ENCODE data around the gene THSD4. TPM values are rescaled to one million over a fixed set of nuclear protein-coding genes. Genes with fewer than 3 reads are reported as not detected.
"Not testable (repeated sequence)": the region's sequence is repeated elsewhere in the genome, so short reads cannot be mapped to it uniquely, and the experiment has no call there.

The THSD4 gene
- total and polyA plus RNA-seq, 7 donors, result 0.21 to 3.1 (median 1.8) TPM

DNA sequence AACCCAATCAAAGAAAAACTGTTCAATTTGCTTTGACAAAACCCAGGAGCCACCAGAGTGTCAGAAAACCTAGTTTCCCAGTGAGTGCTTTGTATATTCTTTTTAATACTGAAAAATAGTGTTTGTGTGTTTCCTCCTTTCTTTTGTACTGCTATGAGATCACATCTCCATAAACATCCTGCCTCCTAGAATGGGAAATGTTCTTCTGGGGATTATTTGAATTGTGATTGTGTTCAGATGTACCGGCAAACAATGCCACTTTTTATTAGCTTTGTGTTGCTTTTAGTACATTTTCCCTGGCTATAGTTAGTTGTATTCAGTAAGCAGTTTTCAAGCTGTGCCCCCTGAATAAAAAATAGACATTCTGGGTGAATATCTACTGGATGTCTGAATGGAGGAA is 547.0 kb downstream of the THSD4 start:
- no peak for DNase-seq
- intact Hi-C loops (cut with DNase I), result no loop called here

DNA sequence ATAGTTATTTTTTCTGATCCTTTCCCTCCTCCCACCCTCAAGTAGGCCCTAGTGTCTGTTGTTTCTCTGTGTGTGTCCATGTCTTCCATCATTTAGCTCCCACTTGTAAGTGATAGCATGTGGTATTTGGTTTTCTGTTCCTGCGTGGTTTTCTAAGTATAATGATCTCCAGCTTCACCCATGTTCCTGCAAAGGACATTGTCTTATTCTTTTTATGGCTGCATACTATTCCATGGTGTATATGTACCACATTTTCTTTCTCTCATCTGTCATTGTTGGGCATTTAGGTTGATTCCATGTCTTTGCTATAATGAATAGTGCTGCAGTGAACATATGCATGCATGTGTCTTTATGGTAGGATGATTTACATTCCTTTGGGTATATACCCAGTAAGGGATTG is 549.4 kb downstream of the THSD4 start:
- WGBS, 3 donors, result 94 to 100% (median 96%) methylated on average over 1 of the region's 1 CpG
- H3K27me3 ChIP-seq (ENCODE audit: insufficient read depth in 3 of 3, low read length in 2 of 3), result no peaks in the 10 kb centered on the region
- intact Hi-C loops (cut with DNase I), result no loop called here
- no peaks in the 10 kb centered on the region for H3K4me1 ChIP-seq
- no peaks in the 10 kb centered on the region for H3K9me3 ChIP-seq
- TF ChIP-seq, protein P1, sequence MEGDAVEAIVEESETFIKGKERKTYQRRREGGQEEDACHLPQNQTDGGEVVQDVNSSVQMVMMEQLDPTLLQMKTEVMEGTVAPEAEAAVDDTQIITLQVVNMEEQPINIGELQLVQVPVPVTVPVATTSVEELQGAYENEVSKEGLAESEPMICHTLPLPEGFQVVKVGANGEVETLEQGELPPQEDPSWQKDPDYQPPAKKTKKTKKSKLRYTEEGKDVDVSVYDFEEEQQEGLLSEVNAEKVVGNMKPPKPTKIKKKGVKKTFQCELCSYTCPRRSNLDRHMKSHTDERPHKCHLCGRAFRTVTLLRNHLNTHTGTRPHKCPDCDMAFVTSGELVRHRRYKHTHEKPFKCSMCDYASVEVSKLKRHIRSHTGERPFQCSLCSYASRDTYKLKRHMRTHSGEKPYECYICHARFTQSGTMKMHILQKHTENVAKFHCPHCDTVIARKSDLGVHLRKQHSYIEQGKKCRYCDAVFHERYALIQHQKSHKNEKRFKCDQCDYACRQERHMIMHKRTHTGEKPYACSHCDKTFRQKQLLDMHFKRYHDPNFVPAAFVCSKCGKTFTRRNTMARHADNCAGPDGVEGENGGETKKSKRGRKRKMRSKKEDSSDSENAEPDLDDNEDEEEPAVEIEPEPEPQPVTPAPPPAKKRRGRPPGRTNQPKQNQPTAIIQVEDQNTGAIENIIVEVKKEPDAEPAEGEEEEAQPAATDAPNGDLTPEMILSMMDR (IDR thresholded peaks at IDR 0.05), result no peak
- no peak for DNase-seq
- H3K27ac ChIP-seq, result no peak overlapping the region
- no peaks in the 10 kb centered on the region for H3K36me3 ChIP-seq (ENCODE audit: insufficient read depth in 1 of 2, low read depth in 1 of 2)
- no peak for ATAC-seq
- H3K4me3 ChIP-seq, result no peak overlapping the region

More for the DNA sequence above, 547.0 kb downstream of the THSD4 start:
- 70 to 71% (median 71%) methylated on average over 1 of the region's 1 CpG for WGBS, 3 donors
- Histone ChIP-seq H3K27me3 (ENCODE audit: insufficient read depth in 3 of 3, low read length in 2 of 3) (no peaks in the 10 kb centered on the region), H3K27ac (no peak overlapping the region), H3K9me3 (no peaks in the 10 kb centered on the region), H3K36me3 (ENCODE audit: insufficient read depth in 1 of 2, low read depth in 1 of 2) (no peaks in the 10 kb centered on the region), H3K4me1 (peaks cover 5% of the 10 kb centered on the region), H3K4me3 (no peak overlapping the region)
- ATAC-seq, result no peak
- TF ChIP-seq, protein P1 (IDR thresholded peaks at IDR 0.05), result no peak

DNA sequence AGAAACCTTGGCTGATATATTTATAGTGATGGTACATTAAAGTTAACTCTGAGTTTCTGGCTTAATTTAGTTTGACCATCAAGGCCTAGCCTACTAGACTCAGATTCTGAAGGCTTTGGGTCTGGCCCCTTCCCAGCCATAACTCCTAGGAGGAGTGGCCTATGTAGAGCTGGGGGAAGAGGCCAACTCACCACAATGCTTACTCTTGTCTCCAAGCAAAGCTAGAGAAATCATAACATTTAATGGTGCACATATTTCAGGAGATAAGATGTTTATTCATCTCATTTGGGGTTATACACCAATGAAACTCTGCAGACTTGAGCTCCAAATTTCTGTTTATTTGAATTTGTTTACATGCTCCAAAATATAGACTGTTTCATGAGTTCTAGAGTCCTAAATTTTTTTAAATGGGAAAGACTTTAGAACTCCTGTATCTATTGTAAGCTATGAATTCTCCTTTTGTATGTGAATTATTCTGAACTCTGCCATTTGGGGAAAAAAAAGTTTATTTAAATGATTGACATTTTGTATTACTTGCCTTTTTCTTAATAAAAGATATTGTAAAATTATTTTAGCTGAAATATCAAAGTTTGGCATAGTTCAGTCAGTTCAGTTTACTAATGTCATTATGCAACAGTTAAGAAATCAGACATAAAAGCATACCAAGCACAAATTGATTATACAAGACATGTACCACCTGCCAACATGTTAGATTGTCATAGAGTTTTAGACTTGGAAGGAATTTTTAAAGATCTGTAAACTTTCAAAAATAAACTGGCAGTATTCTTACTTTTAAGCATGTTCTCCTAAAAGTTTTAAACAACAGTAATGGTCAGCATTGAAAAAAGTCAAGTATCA is 551.7 kb downstream of the THSD4 start:
- intact Hi-C loops (cut with DNase I), result no loop called here
- Histone ChIP-seq H3K9me3 (no peaks in the 10 kb centered on the region), H3K27ac (no peak overlapping the region), H3K36me3 (ENCODE audit: insufficient read depth in 1 of 2, low read depth in 1 of 2) (no peaks in the 10 kb centered on the region), H3K4me3 (no peak overlapping the region), H3K27me3 (ENCODE audit: insufficient read depth in 3 of 3, low read length in 2 of 3) (no peaks in the 10 kb centered on the region), H3K4me1 (no peaks in the 10 kb centered on the region)
- DNase-seq, result no peak
- TF ChIP-seq, protein P1 (IDR thresholded peaks at IDR 0.05), result no peak
- ATAC-seq, result no peak

DNA sequence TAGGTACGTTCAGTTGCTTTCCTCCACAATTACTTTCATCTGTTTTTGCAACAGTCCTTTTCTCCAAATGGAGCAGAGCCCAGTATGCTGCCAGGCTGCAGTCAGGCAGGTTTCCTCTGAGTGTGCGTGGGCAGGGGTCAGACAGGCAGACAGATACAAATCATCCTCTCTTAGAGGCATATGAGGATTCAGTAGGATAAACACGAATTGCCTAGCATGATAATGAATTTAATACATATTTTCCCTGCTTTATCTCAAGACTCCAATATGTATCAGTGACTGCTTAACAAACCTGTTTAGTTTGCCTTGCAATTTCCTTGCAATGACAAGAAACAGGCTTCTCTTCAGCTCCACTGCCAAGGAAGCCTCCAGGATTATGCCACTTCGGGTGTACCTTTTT is 554.4 kb downstream of the THSD4 start:
- Histone ChIP-seq H3K9me3 (no peaks in the 10 kb centered on the region), H3K36me3 (ENCODE audit: insufficient read depth in 1 of 2, low read depth in 1 of 2) (no peaks in the 10 kb centered on the region), H3K4me3 (no peak overlapping the region), H3K27ac (no peak overlapping the region), H3K4me1 (no peaks in the 10 kb centered on the region), H3K27me3 (ENCODE audit: insufficient read depth in 3 of 3, low read length in 2 of 3) (no peaks in the 10 kb centered on the region)
- intact Hi-C loops (cut with DNase I), result no loop called here
- TF ChIP-seq, protein P1 (IDR thresholded peaks at IDR 0.05), result no peak
- WGBS, 3 donors, result 44 to 71% (median 60%) methylated on average over 4 of the region's 4 CpGs
- DNase-seq (no peak), ATAC-seq (no peak)

DNA sequence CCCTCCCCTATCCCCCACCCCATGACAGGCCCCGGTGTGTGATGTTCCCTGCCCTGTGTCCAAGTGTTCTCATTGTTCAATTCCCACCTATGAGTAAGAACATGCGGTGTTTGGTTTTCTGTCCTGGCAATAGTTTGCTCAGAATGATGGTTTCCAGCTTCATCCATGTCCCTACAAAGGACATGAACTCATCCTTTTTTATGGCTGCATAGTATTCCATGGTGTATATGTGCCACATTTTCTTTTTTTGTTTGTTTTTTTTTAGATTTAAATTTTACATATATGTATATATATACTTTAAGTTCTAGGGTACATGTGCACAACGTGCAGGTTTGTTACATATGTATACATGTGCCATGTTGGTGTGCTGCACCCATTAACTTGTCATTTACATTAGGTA is 555.0 kb downstream of the THSD4 start:
- H3K27ac ChIP-seq; ATAC-seq; H3K27me3 ChIP-seq (ENCODE audit: insufficient read depth in 3 of 3, low read length in 2 of 3); H3K9me3 ChIP-seq; H3K4me1 ChIP-seq; DNase-seq; intact Hi-C loops (cut with DNase I); H3K36me3 ChIP-seq (ENCODE audit: insufficient read depth in 1 of 2, low read depth in 1 of 2); H3K4me3 ChIP-seq: not testable (repeated sequence)
- WGBS, 3 donors, result 95 to 97% (median 97%) methylated on average over 3 of the region's 3 CpGs
